ENCODE results near the gene KCNG2. TPM values are rescaled to one million over a fixed set of nuclear protein-coding genes. Genes with fewer than 3 reads are reported as not detected.

KCNG2 gene
- total RNA-seq, 1 experiment from 2014 or later: not detected

DNA sequence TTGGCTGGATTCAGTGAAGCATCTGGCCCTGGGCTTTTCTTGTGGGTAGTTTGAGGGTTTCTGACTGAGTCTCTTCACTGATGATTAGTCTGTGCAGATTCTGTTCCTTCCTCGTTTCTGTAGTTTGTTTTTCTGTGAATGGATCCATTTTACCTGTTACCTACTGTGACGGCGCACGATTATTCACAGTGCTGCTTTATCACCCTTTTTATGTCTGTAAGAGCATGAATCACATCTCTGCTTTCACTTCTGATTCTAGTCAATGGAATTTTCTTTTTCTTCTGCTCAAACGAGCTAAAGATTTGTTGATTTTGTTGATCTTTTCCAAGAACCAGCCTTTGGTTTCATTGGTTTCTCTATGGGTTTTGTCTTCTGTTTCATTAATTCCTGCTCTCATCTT, 92.9 kb downstream of the KCNG2 start:
- DNase-seq (ENCODE audit: low read depth, low spot score) (no peak), ATAC-seq (no peak)
- Histone ChIP-seq H3K9ac (ENCODE audit: low read length) (no peak overlapping the region), H3K79me2 (ENCODE audit: insufficient read depth, low read length) (no peaks in the 10 kb centered on the region), H3K9me3 (ENCODE audit: control insufficient read depth in 1 of 2, insufficient read depth in 1 of 2, low read depth in 1 of 2, low read length in 2 of 2) (peaks cover 0 to 8% of the 10 kb centered on the region in 2 experiments; a peak in 1 of 4 replicates), H3K4me1 (ENCODE audit: control insufficient read depth in 1 of 2, insufficient read depth in 2 of 2, low read length in 2 of 2) (no peaks in the 10 kb centered on the region), H3K36me3 (ENCODE audit: control insufficient read depth in 1 of 2, insufficient read depth in 2 of 2, low read length in 2 of 2) (no peaks in the 10 kb centered on the region), H3K4me3 (replicated peaks in 1 of 2; ENCODE audit: low read depth in 1 of 2, low read length in 2 of 2) (no peak overlapping the region), H3K27ac (ENCODE audit: low read depth, low read length) (no peak overlapping the region), H3K27me3 (ENCODE audit: insufficient read depth, low read length) (no peaks in the 10 kb centered on the region), H2AFZ (ENCODE audit: low read depth, low read length, poor library complexity, severe bottlenecking) (no peak overlapping the region), H4K20me1 (ENCODE audit: insufficient read depth) (no peaks in the 10 kb centered on the region), H3K9me2 (ENCODE audit: insufficient read depth) (no peaks in the 10 kb centered on the region), H3K4me2 (ENCODE audit: low read length) (no peak overlapping the region)
- POLR2A ChIA-PET: no interaction called here
- CTCF ChIA-PET: no interaction called here
- no TSS peak for BruUV-seq (replicated peaks)
- TF ChIP-seq ATF3 (IDR thresholded peaks at IDR 0.05) (no peak), JUND (IDR thresholded peaks at IDR 0.05) (no peak), TCF7L2 (IDR thresholded peaks at IDR 0.05; ENCODE audit: borderline replicate concordance, extremely low read depth, insufficient read depth, insufficient read length) (no peak), ZFX (IDR thresholded peaks at IDR 0.05) (no peak), SP1 (IDR thresholded peaks at IDR 0.05; ENCODE audit: low read depth) (no peak)
- RAD21 ChIA-PET (ENCODE audit: low non-redundant PET in 1 of 2, low total read pairs in 2 of 2, uncharacterized antibody in 2 of 2, unreplicated experiment in 2 of 2): no interaction called here
- intact Hi-C loops (cut with micrococcal nuclease): no loop called here

DNA sequence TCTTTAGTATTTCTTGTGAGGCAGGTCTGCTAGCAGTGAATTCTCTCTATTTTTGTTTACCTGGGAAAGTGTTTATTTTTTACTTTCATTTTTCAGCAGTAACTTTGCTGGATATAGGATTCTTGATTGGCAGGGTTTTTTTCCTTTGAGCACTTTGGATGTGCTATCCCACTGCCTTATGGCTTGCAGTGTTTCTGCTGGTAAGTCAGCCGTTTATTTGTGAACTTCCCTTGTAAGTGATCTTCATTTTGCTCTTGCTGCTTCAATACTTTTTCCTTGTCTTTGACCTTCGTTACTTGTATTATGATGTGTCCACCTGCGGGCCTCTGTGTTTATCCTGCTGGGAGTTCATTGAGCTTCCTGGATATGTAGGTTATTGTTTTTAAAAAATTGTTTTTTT, 99.0 kb downstream of the KCNG2 start:
- Histone ChIP-seq H3K4me2 (ENCODE audit: low read length) (no peak overlapping the region), H2AFZ (ENCODE audit: low read depth, low read length, poor library complexity, severe bottlenecking) (no peak overlapping the region), H3K27ac (ENCODE audit: low read depth, low read length) (no peak overlapping the region), H3K27me3 (ENCODE audit: insufficient read depth, low read length) (no peaks in the 10 kb centered on the region), H3K4me1 (ENCODE audit: control insufficient read depth in 1 of 2, insufficient read depth in 2 of 2, low read length in 2 of 2) (no peaks in the 10 kb centered on the region), H3K36me3 (ENCODE audit: control insufficient read depth in 1 of 2, insufficient read depth in 2 of 2, low read length in 2 of 2) (0 out of 4 replicates have a peak, but pooled peaks cover 0 to 6% of the 10 kb centered on the region in 2 experiments), H3K9me3 (ENCODE audit: control insufficient read depth in 1 of 2, insufficient read depth in 1 of 2, low read depth in 1 of 2, low read length in 2 of 2) (peaks cover 15 to 31% of the 10 kb centered on the region in 2 experiments; a peak in 2 of 4 replicates), H3K79me2 (ENCODE audit: insufficient read depth, low read length) (no peaks in the 10 kb centered on the region), H4K20me1 (ENCODE audit: insufficient read depth) (no peaks in the 10 kb centered on the region), H3K9me2 (ENCODE audit: insufficient read depth) (no peaks in the 10 kb centered on the region), H3K9ac (ENCODE audit: low read length) (no peak overlapping the region), H3K4me3 (replicated peaks in 1 of 2; ENCODE audit: low read depth in 1 of 2, low read length in 2 of 2) (no peak overlapping the region)
- ChIA-PET CTCF (no interaction called here), POLR2A (no interaction called here), RAD21 (ENCODE audit: low non-redundant PET in 1 of 2, low total read pairs in 2 of 2, uncharacterized antibody in 2 of 2, unreplicated experiment in 2 of 2) (no interaction called here)
- no peak for DNase-seq (ENCODE audit: low read depth, low spot score)
- ATAC-seq: no peak
- intact Hi-C loops (cut with micrococcal nuclease): no loop called here
- BruUV-seq (replicated peaks): no TSS peak
- TF ChIP-seq POLR2AphosphoS5 (IDR thresholded peaks at IDR 0.05; ENCODE audit: low read depth, low read length) (no peak), SIN3A (IDR thresholded peaks at IDR 0.05; ENCODE audit: low read depth) (no peak), EGR1 (IDR thresholded peaks at IDR 0.05; ENCODE audit: low read depth) (no peak), RAD21 (IDR thresholded peaks at IDR 0.05; ENCODE audit: low read depth) (no peak), ATF3 (IDR thresholded peaks at IDR 0.05) (no peak)
- TF ChIP-seq, protein P1, sequence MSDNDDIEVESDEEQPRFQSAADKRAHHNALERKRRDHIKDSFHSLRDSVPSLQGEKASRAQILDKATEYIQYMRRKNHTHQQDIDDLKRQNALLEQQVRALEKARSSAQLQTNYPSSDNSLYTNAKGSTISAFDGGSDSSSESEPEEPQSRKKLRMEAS (IDR thresholded peaks at IDR 0.05): no peak

Measured in HCT116 (cell line).